BJ (cell line): Measurements from ENCODE around the gene LILRA1. TPM values are rescaled to one million over a fixed set of nuclear protein-coding genes. Genes with fewer than 3 reads are reported as not detected.
"Not testable (repeated sequence)": the region's sequence is repeated elsewhere in the genome, so short reads cannot be mapped to it uniquely, and the experiment has no call there.

Experiments
- CTCF ChIA-PET: fragments of 350-600 bp; formaldehyde crosslinking; extraction: SDS; loops from one replicate; lab custom pipeline; 2021; ENCODE audit warnings: antibody characterized with exemption, inconsistent platforms; lab: Yijun Ruan, JAX
- POLR2A ChIA-PET: fragments of 300-600 bp; sonication (Branson Sonifier 250); formaldehyde crosslinking; extraction: SDS; loops from one replicate; lab custom pipeline; 2021; ENCODE audit warnings: antibody characterized with exemption; lab: Charles Lee
- DNase-seq: peaks from one replicate; pipeline ENCODE4 v3.0.0-alpha.2; 2011; ENCODE audit warnings: low read depth
- H3K27me3 ChIP-seq: 2 replicates; pipeline ENCODE4 v1.6.0; 2011; ENCODE audit warnings: low read length; ENCODE audit not compliant: control insufficient read depth, insufficient read depth
- H3K36me3 ChIP-seq: 2 replicates; pipeline ENCODE4 v1.5.1; 2011; ENCODE audit warnings: low read length; ENCODE audit not compliant: control insufficient read depth, insufficient read depth
- H3K4me3 ChIP-seq: 2 replicates; pipeline ENCODE4 v1.5.1; 2011; ENCODE audit warnings: low read depth, mild to moderate bottlenecking, control low read depth, low read length
- CTCF ChIP-seq: IDR thresholded peaks from 2 replicates; pipeline ENCODE4 v1.5.1; 2011; ENCODE audit warnings: low read depth, mild to moderate bottlenecking, control low read depth, inconsistent platforms, low read length, moderate library complexity; ENCODE audit not compliant: insufficient read depth
- polyA plus RNA-seq: library from polyadenylated mRNA; depleted of rRNA; stranded (reverse); fragments of >200 nt; gene quantifications from 2 replicates; pipeline ENCODE4 v1.2.3, GENCODE V29; 2011

The LILRA1 gene
- polyA plus RNA-seq, 1 experiment: not detected

DNA sequence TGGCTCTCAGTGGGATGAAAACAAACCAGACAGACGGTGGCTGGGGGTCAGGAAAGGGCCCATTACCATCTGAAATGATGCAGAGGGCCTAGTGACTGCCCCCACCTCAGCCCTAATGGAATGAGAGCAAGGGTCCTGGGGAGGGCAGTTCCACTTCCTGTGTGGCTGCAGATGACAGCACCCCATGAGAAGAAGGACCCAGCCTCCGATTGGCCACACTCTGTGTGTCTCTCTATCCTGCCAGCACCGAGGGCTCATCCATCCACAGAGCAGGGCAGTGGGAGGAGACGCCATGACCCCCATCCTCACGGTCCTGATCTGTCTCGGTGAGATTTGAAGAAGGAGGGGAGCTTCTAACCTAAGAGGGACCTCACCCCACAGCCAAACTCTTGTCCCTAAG is 37.4 kb downstream of the LILRA1 start:
- Histone ChIP-seq H3K4me3 (no peak overlapping the region), H3K36me3 (no peaks in the 10 kb centered on the region), H3K27me3 (no peaks in the 10 kb centered on the region)
- no peak for DNase-seq
- no peak for TF ChIP-seq CTCF
- POLR2A ChIA-PET: no interaction called here
- CTCF ChIA-PET: no interaction called here

DNA sequence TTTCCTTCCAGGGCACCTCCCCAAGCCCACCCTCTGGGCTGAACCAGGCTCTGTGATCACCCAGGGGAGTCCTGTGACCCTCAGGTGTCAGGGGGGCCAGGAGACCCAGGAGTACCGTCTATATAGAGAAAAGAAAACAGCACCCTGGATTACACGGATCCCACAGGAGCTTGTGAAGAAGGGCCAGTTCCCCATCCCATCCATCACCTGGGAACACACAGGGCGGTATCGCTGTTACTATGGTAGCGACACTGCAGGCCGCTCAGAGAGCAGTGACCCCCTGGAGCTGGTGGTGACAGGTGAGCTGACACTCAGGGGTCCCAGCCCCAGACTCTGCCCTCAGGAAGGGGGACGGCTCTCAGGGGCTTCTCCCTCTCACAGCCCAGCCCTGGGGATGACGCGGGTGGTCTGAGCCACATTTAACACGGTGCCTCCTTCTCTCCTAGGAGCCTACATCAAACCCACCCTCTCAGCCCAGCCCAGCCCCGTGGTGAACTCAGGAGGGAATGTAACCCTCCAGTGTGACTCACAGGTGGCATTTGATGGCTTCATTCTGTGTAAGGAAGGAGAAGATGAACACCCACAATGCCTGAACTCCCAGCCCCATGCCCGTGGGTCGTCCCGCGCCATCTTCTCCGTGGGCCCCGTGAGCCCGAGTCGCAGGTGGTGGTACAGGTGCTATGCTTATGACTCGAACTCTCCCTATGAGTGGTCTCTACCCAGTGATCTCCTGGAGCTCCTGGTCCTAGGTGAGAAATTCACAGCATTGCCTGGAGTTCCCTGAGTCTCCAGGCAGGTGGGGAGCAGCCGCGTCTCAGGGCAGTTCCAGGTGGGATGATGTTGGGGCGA is 38.3 kb downstream of the LILRA1 start:
- POLR2A ChIA-PET, DNase-seq, H3K36me3 ChIP-seq, H3K4me3 ChIP-seq, CTCF ChIA-PET, H3K27me3 ChIP-seq: not testable (repeated sequence)

- DNase-seq, H3K4me3 ChIP-seq, CTCF ChIA-PET, H3K36me3 ChIP-seq, H3K27me3 ChIP-seq, POLR2A ChIA-PET: not testable (repeated sequence)
These were observed 39.1 kb downstream of the LILRA1 start for GRCh38 chr19:54632517-54632916.

DNA sequence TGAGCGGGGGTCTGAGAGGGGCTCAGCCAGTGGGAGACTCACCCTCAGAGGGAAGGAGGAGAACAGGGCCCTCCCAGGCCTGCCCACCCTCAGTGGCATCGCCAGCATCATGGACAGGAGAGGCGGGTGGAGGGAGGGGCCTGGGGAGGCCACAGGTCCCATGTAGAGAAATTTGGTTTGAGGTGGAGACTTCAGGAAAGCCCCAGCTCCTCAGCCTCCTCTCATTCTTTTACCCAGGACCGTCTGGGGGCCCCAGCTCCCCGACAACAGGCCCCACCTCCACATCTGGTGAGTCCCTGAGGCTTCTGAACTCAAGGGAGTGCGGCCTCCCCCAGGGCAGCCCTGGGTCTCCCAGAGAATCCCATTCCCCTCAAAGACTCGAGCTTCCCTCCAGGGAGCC is 40.0 kb downstream of the LILRA1 start:
- ChIA-PET POLR2A (no interaction called here), CTCF (no interaction called here)
- H3K27me3 ChIP-seq: no peaks in the 10 kb centered on the region
- no peak overlapping the region for H3K4me3 ChIP-seq
- no peak for TF ChIP-seq CTCF
- no peak for DNase-seq
- H3K36me3 ChIP-seq: no peaks in the 10 kb centered on the region

GRCh38 chr19:54636081-54636480 is 42.6 kb downstream of the LILRA1 start:
- CTCF ChIA-PET, H3K27me3 ChIP-seq, DNase-seq, POLR2A ChIA-PET, H3K36me3 ChIP-seq, H3K4me3 ChIP-seq: not testable (repeated sequence)

DNA sequence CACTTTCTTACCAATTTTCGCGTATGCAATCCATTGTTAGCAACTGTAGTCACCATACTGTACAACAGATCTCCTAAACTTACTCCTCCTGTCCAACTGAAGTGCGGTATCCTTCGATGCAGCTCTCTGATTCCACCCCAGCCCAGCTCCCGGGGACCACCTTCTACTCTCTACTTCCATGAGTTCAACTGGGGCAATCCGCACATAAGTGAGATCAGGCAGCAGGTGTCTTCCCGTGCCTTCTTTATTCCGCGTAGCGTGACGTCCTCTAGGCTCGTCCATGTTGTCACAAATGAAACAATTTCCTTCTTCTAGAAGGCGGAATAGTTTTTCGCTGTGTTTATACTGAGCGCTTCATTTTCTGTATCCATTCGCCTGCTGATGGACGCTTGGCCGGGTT is 45.3 kb downstream of the LILRA1 start:
- Histone ChIP-seq H3K4me3 (no peak overlapping the region), H3K36me3 (no peaks in the 10 kb centered on the region), H3K27me3 (no peaks in the 10 kb centered on the region)
- no peak for DNase-seq
- POLR2A ChIA-PET: no interaction called here
- CTCF ChIA-PET: no interaction called here
- TF ChIP-seq CTCF: no peak

GRCh38 chr19:54642953-54643352 is 49.5 kb downstream of the LILRA1 start:
- H3K4me3 ChIP-seq, DNase-seq, H3K27me3 ChIP-seq, H3K36me3 ChIP-seq, POLR2A ChIA-PET, CTCF ChIA-PET: not testable (repeated sequence)

GRCh38 chr19:54643583-54643982 is 50.2 kb downstream of the LILRA1 start:
- CTCF ChIA-PET, H3K36me3 ChIP-seq, DNase-seq, POLR2A ChIA-PET, H3K4me3 ChIP-seq, H3K27me3 ChIP-seq: not testable (repeated sequence)
